Heart left ventricle (tissue), 13 donors: ENCODE measurements around the gene PNN.

ENCODE experiments used
- POLR2A ChIP-seq, 2 donors: fragments of 450-650 bp; IDR thresholded peaks; one replicate each; pipeline ENCODE4 v1.6.1; 2017; ENCODE audit warnings: antibody characterized with exemption in 2 of 2, mild to moderate bottlenecking in 2 of 2, moderate library complexity in 2 of 2
- TF ChIP-seq, protein P1 (sequence below), 12 donors: fragments of 200-600 bp; sonication (generic) in 4 of 12; IDR thresholded peaks; one replicate each; pipeline versions ENCODE4 v1.5.0 to v1.8.0; 2018 to 2022; ENCODE audit warnings: antibody characterized with exemption in 12 of 12, mild to moderate bottlenecking in 5 of 12
- donor health status: ischemic (EF 13 %, LVEDD 7.1; RV severe dilation, severe dysfunction).
- donor health status: DM: no; HTN: yes; CAD: no.
- donor health status: DM: no; HTN: no; CAD: no.
- donor health status: ischemic (EF 25% LVEDD 6.9; RV normal size, moderate dysfunction).
- donor health status: ischemic (EF 25% LVEDD 5.7; RV mildly dilated, moderate dysfunction).
- donor health status: ischemic (EF 35%, LVEDD 5.7; RV mildly dilated, moderate dysfunction).
- donor health status: nonischemic (EF 11% LVEDD 7.7; RV severe dilation, severe dysfunction).
- donor health status: DM: yes; HTN: yes; CAD: no.
- donor health status: PGD.
- donor health status: ischemic (EF 29% LVEDD 5.4; RV normal size, mild dysfunction).
- donor health status: nonischemic (EF 23%, LVEDD 6.1; RV moderate dilation, normal function).

DNA sequence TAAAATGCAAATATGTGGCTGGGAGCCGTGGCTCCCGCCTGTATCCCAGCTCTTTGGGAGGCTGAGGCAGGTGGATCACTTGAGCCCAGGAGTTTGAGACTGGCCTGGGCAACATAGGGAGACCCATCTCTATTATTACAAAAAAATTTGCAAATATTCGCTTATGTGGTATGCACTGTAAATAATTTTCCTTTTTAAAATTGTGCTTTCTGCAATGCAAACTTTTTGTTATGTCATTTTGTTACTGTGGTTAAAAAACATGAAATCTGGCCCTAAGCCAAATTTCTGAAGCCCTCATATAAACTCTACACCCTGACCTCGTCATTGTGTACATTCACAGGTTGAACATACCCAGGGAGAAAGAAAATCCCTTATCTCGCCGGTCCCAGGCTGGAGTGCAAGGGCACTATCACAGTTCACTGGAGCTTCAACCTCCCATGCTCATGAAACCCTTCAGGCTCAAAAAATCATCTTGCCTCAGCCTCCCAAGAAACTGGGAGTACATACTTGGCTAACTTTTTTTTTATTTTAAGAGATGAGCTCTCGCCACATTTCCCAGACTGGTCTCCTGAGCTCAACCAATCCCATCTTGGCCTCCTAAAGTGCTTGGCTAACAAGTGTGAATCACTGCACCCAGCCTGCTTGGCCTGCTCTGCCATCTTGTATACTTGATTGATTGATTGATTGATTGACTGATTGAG is 29.6 kb upstream of the PNN start:
- TF ChIP-seq, protein P1, sequence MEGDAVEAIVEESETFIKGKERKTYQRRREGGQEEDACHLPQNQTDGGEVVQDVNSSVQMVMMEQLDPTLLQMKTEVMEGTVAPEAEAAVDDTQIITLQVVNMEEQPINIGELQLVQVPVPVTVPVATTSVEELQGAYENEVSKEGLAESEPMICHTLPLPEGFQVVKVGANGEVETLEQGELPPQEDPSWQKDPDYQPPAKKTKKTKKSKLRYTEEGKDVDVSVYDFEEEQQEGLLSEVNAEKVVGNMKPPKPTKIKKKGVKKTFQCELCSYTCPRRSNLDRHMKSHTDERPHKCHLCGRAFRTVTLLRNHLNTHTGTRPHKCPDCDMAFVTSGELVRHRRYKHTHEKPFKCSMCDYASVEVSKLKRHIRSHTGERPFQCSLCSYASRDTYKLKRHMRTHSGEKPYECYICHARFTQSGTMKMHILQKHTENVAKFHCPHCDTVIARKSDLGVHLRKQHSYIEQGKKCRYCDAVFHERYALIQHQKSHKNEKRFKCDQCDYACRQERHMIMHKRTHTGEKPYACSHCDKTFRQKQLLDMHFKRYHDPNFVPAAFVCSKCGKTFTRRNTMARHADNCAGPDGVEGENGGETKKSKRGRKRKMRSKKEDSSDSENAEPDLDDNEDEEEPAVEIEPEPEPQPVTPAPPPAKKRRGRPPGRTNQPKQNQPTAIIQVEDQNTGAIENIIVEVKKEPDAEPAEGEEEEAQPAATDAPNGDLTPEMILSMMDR (IDR thresholded peaks at IDR 0.05) = no peak
- no peak for TF ChIP-seq POLR2A (IDR thresholded peaks at IDR 0.05)
